Ectodermal cell (in vitro differentiated cells): ENCODE results near the gene NAALADL1.

Experiments
- H3K27ac ChIP-seq: 2 replicates; pipeline ENCODE4 v1.7.0; 2013; ENCODE audit warnings: mild to moderate bottlenecking, low read depth, low read length; ENCODE audit not compliant: insufficient read depth, poor library complexity, severe bottlenecking
- H3K27me3 ChIP-seq: 2 replicates; pipeline ENCODE4 v1.7.0; 2013; ENCODE audit warnings: mild to moderate bottlenecking, low read length; ENCODE audit not compliant: insufficient read depth, control insufficient read depth, poor library complexity, severe bottlenecking
- H3K36me3 ChIP-seq: one replicate; pipeline ENCODE4 v1.7.0; 2013; ENCODE audit warnings: low read length; ENCODE audit not compliant: control insufficient read depth, insufficient read depth
- H3K4me1 ChIP-seq: one replicate; pipeline ENCODE4 v1.7.0; 2013; ENCODE audit warnings: low read length; ENCODE audit not compliant: control insufficient read depth, insufficient read depth
- H3K4me3 ChIP-seq: 2 replicates; pipeline ENCODE4 v1.7.0; 2013; ENCODE audit warnings: low read depth, low read length, control low read depth; ENCODE audit not compliant: insufficient read depth
- H3K9me3 ChIP-seq: 2 replicates; pipeline ENCODE4 v1.7.0; 2013; ENCODE audit warnings: mild to moderate bottlenecking, low read length, moderate library complexity; ENCODE audit not compliant: control insufficient read depth
- WGBS, 2 experiments: methylation state at CpG; one replicate each; pipeline ENCODE4 v1.1.7; 2013; ENCODE audit warnings: missing lambda C conversion rate in 2 of 2; 5-methylcytosine and 5-hydroxymethylcytosine counted together

NAALADL1 gene

GRCh38 chr11:65083834-65084597, 25.7 kb upstream of the NAALADL1 start, which contains the start of the genes CDCA5 and ZFPL1:
Gene CDCA5 (minus strand): TSS chr11:65084040. CDS start chr11:65083978, 62 bp downstream.
Gene ZFPL1 (plus strand): TSS chr11:65084222. CDS start chr11:65084699, 477 bp downstream.
- H3K4me3 ChIP-seq = peak within 1 kb of the TSS; percentile 93
- H3K36me3 ChIP-seq = peaks cover 25% of the 10 kb centered on the region
- 0% methylated on average over 79 of the region's 79 CpGs for WGBS, 2 experiments
- peaks cover 9% of the 10 kb centered on the region for H3K4me1 ChIP-seq
- peak within 1 kb of the TSS; percentile 87 for H3K27ac ChIP-seq
- H3K9me3 ChIP-seq = no peaks in the 10 kb centered on the region
- H3K27me3 ChIP-seq = no peaks in the 10 kb centered on the region

GRCh38 chr11:65083134-65083833, 24.9 kb upstream of the NAALADL1 start:
- Histone ChIP-seq H3K4me1 (peaks cover 9% of the 10 kb centered on the region), H3K4me3 (peak overlapping the region; percentile 93), H3K27me3 (no peaks in the 10 kb centered on the region), H3K36me3 (peaks cover 30% of the 10 kb centered on the region), H3K27ac (peak overlapping the region; percentile 87), H3K9me3 (no peaks in the 10 kb centered on the region)
- 5% methylated on average over 13 of the region's 13 CpGs for WGBS, 2 experiments

GRCh38 chr11:65078786-65079342, 20.5 kb upstream of the NAALADL1 start:
- H3K4me1 ChIP-seq = peaks cover 12% of the 10 kb centered on the region
- WGBS, 2 experiments = 92 to 97% methylated on average over 9 of the region's 9 CpGs
- H3K9me3 ChIP-seq = no peaks in the 10 kb centered on the region
- H3K36me3 ChIP-seq = peaks cover 34% of the 10 kb centered on the region
- no peaks in the 10 kb centered on the region for H3K27me3 ChIP-seq
- no peak overlapping the region for H3K27ac ChIP-seq
- no peak overlapping the region for H3K4me3 ChIP-seq

- H3K9me3 ChIP-seq = no peaks in the 10 kb centered on the region
- H3K27ac ChIP-seq = no peak overlapping the region
- H3K4me1 ChIP-seq = peaks cover 10% of the 10 kb centered on the region
- H3K36me3 ChIP-seq = peaks cover 34% of the 10 kb centered on the region
- WGBS, 2 experiments = 85 to 86% methylated on average over 3 of the region's 3 CpGs
- H3K4me3 ChIP-seq = no peak overlapping the region
- H3K27me3 ChIP-seq = no peaks in the 10 kb centered on the region
Observed at GRCh38 chr11:65078151-65078550, 19.8 kb upstream of the NAALADL1 start.

GRCh38 chr11:65077451-65077850, 19.1 kb upstream of the NAALADL1 start:
- Histone ChIP-seq H3K27me3 (no peaks in the 10 kb centered on the region), H3K4me1 (peaks cover 4% of the 10 kb centered on the region), H3K27ac (no peak overlapping the region), H3K36me3 (peaks cover 34% of the 10 kb centered on the region), H3K9me3 (no peaks in the 10 kb centered on the region), H3K4me3 (no peak overlapping the region)
- 88 to 92% methylated on average over 4 of the region's 4 CpGs for WGBS, 2 experiments

- no peak overlapping the region for H3K4me3 ChIP-seq
- peaks cover 4% of the 10 kb centered on the region for H3K4me1 ChIP-seq
- peaks cover 8% of the 10 kb centered on the region for H3K36me3 ChIP-seq
- 82 to 84% methylated on average over 1 of the region's 1 CpG for WGBS, 2 experiments
- no peaks in the 10 kb centered on the region for H3K27me3 ChIP-seq
- no peak overlapping the region for H3K27ac ChIP-seq
- no peaks in the 10 kb centered on the region for H3K9me3 ChIP-seq
Observed at GRCh38 chr11:65072631-65072966, 14.2 kb upstream of the NAALADL1 start.

- Histone ChIP-seq H3K4me3 (no peak overlapping the region), H3K4me1 (peaks cover 4% of the 10 kb centered on the region), H3K27ac (no peak overlapping the region), H3K27me3 (no peaks in the 10 kb centered on the region), H3K36me3 (peaks cover 3% of the 10 kb centered on the region), H3K9me3 (no peaks in the 10 kb centered on the region)
- WGBS, 2 experiments = 73 to 81% methylated on average over 4 of the region's 4 CpGs
Observed at GRCh38 chr11:65071907-65072630, 13.7 kb upstream of the NAALADL1 start.

GRCh38 chr11:65069217-65069616, 10.9 kb upstream of the NAALADL1 start:
- Histone ChIP-seq H3K27me3 (no peaks in the 10 kb centered on the region), H3K36me3 (no peaks in the 10 kb centered on the region), H3K4me1 (peaks cover 4% of the 10 kb centered on the region), H3K9me3 (no peaks in the 10 kb centered on the region), H3K27ac (no peak overlapping the region), H3K4me3 (no peak overlapping the region)
- 85 to 89% methylated on average over 9 of the region's 9 CpGs for WGBS, 2 experiments

GRCh38 chr11:65067446-65067845, 9.1 kb upstream of the NAALADL1 start:
- Histone ChIP-seq H3K27ac (no peak overlapping the region), H3K4me1 (no peaks in the 10 kb centered on the region), H3K27me3 (no peaks in the 10 kb centered on the region), H3K4me3 (no peak overlapping the region), H3K9me3 (no peaks in the 10 kb centered on the region), H3K36me3 (no peaks in the 10 kb centered on the region)
- 86 to 90% methylated on average over 10 of the region's 10 CpGs for WGBS, 2 experiments
